IMR-90 (cell line): ENCODE results near the gene CELSR1. TPM values are rescaled to one million over a fixed set of nuclear protein-coding genes. Genes with fewer than 3 reads are reported as not detected.
A peak's percentile ranks its signal among the peaks of the same experiment; 100 is the strongest.

Experiments used
- ATAC-seq: fragments of 200-7000 bp; cut with Tn5 transposase; 2 replicates; pipeline ENCODE4 v1.9.1; 2020; ENCODE audit warnings: low read depth, mild to moderate bottlenecking, moderate library complexity
- BruUV-seq: library from RNA; stranded (reverse); fragments of 400-500 nt; replicated peaks from 2 replicates; lab custom pipeline; 2021; lab: Mats Ljungman, UMichigan
- CTCF ChIA-PET: fragments of 300-600 bp; formaldehyde crosslinking; extraction: SDS; loops from one replicate; lab custom pipeline; 2021; ENCODE audit warnings: antibody characterized with exemption; lab: Yijun Ruan, JAX
- POLR2A ChIA-PET: fragments of 300-600 bp; sonication (Branson Sonifier 250); formaldehyde crosslinking; loops from one replicate; lab custom pipeline; 2022; ENCODE audit warnings: antibody characterized with exemption; ENCODE audit not compliant: unreplicated experiment; lab: Charles Lee
- DNase-seq: peaks from one replicate; pipeline ENCODE4 v3.0.0; 2013
- H2AFZ ChIP-seq: replicated peaks from 2 replicates; pipeline ENCODE3; 2013; ENCODE audit warnings: low read length, mild to moderate bottlenecking; ENCODE audit not compliant: poor library complexity
- H2AK5ac ChIP-seq: 2 replicates; pipeline ENCODE4 v1.6.1; 2013; ENCODE audit warnings: low read depth, low read length, inconsistent platforms
- H2AK9ac ChIP-seq: replicated peaks from 2 replicates; pipeline ENCODE3; 2013; ENCODE audit warnings: mild to moderate bottlenecking, low read depth, low read length, moderate library complexity; ENCODE audit not compliant: poor library complexity
- H2BK120ac ChIP-seq: 2 replicates; pipeline ENCODE4 v1.6.1; 2013; ENCODE audit warnings: low read depth, low read length, inconsistent platforms
- H2BK15ac ChIP-seq: 3 replicates; pipeline ENCODE4 v1.6.1; 2013; ENCODE audit warnings: low read depth, low read length, inconsistent platforms
- H2BK20ac ChIP-seq: 2 replicates; pipeline ENCODE4 v1.6.1; 2013; ENCODE audit warnings: low read depth, mild to moderate bottlenecking, inconsistent platforms, low read length, moderate library complexity
- H2BK5ac ChIP-seq: 2 replicates; pipeline ENCODE4 v1.6.1; 2013; ENCODE audit warnings: mild to moderate bottlenecking, low read depth, low read length, inconsistent platforms; ENCODE audit not compliant: poor library complexity, severe bottlenecking
- H3K14ac ChIP-seq: replicated peaks from 2 replicates; pipeline ENCODE4 v1.6.1; 2013; ENCODE audit warnings: low read depth, low read length, inconsistent platforms
- H3K18ac ChIP-seq: 2 replicates; pipeline ENCODE4 v1.6.1; 2013; ENCODE audit warnings: low read depth, low read length, control low read depth
- H3K23ac ChIP-seq: 2 replicates; pipeline ENCODE4 v1.6.1; 2013; ENCODE audit warnings: low read depth, low read length, inconsistent platforms
- H3K27ac ChIP-seq: 2 replicates; pipeline ENCODE4 v1.5.1; 2013; ENCODE audit warnings: mild to moderate bottlenecking, control low read depth, low read length; ENCODE audit not compliant: insufficient read depth
- H3K27me3 ChIP-seq: 2 replicates; pipeline ENCODE4 v1.6.1; 2013; ENCODE audit warnings: low read length; ENCODE audit not compliant: control insufficient read depth, insufficient read depth
- H3K36me3 ChIP-seq: 2 replicates; pipeline ENCODE4 v1.6.1; 2013; ENCODE audit warnings: low read length, mixed read lengths; ENCODE audit not compliant: control insufficient read depth, insufficient read depth
- H3K4ac ChIP-seq: 2 replicates; pipeline ENCODE4 v1.6.1; 2013; ENCODE audit warnings: low read depth, low read length, inconsistent platforms
- H3K4me1 ChIP-seq: 2 replicates; pipeline ENCODE4 v1.6.1; 2013; ENCODE audit warnings: low read length, mixed read lengths; ENCODE audit not compliant: control insufficient read depth, insufficient read depth
- H3K4me2 ChIP-seq: 2 replicates; pipeline ENCODE4 v1.6.1; 2013; ENCODE audit warnings: low read depth, mild to moderate bottlenecking, control low read depth, low read length, moderate library complexity
- H3K4me3 ChIP-seq: 2 replicates; pipeline ENCODE4 v1.5.1; 2013; ENCODE audit warnings: low read depth, mild to moderate bottlenecking, control low read depth, low read length, moderate library complexity; ENCODE audit not compliant: insufficient read depth
- H3K56ac ChIP-seq: 2 replicates; pipeline ENCODE4 v1.6.1; 2013; ENCODE audit warnings: low read length, inconsistent platforms; ENCODE audit not compliant: insufficient read depth; ENCODE audit errors: extremely low read depth
- H3K79me1 ChIP-seq, 2 experiments: 2 replicates each; pipeline ENCODE4 v1.6.1; 2013; ENCODE audit warnings: low read length in 2 of 2, inconsistent platforms in 1 of 2, low read depth in 1 of 2
- H3K9ac ChIP-seq: 2 replicates; pipeline ENCODE4 v1.6.1; 2013; ENCODE audit warnings: low read depth, low read length, control low read depth
- H3K9me1 ChIP-seq: 2 replicates; pipeline ENCODE4 v1.6.1; 2013; ENCODE audit warnings: low read length, inconsistent platforms; ENCODE audit not compliant: insufficient read depth
- H3K9me3 ChIP-seq: 2 replicates; pipeline ENCODE4 v1.6.1; 2013; ENCODE audit warnings: low read length; ENCODE audit not compliant: control insufficient read depth, insufficient read depth
- H4K20me1 ChIP-seq: 2 replicates; pipeline ENCODE4 v1.6.1; 2013; ENCODE audit warnings: low read length, inconsistent platforms; ENCODE audit not compliant: insufficient read depth
- H4K5ac ChIP-seq: 2 replicates; pipeline ENCODE4 v1.6.1; 2013; ENCODE audit warnings: mild to moderate bottlenecking, low read depth, low read length, control low read depth
- H4K8ac ChIP-seq, 2 experiments: 2 replicates each; pipeline ENCODE4 v1.6.1; 2013; ENCODE audit warnings: low read depth in 2 of 2, low read length in 2 of 2, control low read depth in 1 of 2, inconsistent platforms in 1 of 2
- H4K91ac ChIP-seq: 2 replicates; pipeline ENCODE4 v1.6.1; 2013; ENCODE audit warnings: low read depth, low read length, inconsistent platforms; ENCODE audit not compliant: insufficient read depth
- CEBPB ChIP-seq: IDR thresholded peaks from 2 replicates; pipeline ENCODE4 v1.6.1; 2012; ENCODE audit warnings: low read depth, low read length, improper control_type of control experiment
- CTCF ChIP-seq: conservative IDR thresholded peaks from 2 replicates; pipeline ENCODE4 v1.5.1; 2012; ENCODE audit warnings: mild to moderate bottlenecking, low read depth, low read length, improper control_type of control experiment
- WGBS, 2 experiments: methylation state at CpG; one replicate each; pipeline versions ENCODE4 v1.1.5 to v1.1.7; 2013; ENCODE audit warnings: missing lambda C conversion rate in 2 of 2; ENCODE audit not compliant: insufficient read length in 1 of 2; ENCODE audit errors: extremely low coverage in 2 of 2; 5-methylcytosine and 5-hydroxymethylcytosine counted together
- dilution Hi-C: fragments of 300-500 bp; cut with HindIII; formaldehyde crosslinking; loops from one replicate; pipeline ENCODE4 v1.14.3; 2018; ENCODE audit warnings: low sequenced_read_pairs; ENCODE audit not compliant: unreplicated experiment
- in situ Hi-C: fragments of 300-500 bp; cut with MboI; formaldehyde crosslinking; loops from 3 replicates; pipeline ENCODE4 v1.14.3; 2019; ENCODE audit warnings: low sequenced_read_pairs, inconsistent platforms, mixed read lengths
- intact Hi-C: fragments of 100-400 bp; cut with micrococcal nuclease; formaldehyde crosslinking; loops from 2 replicates; pipeline ENCODE4 v1.10.0; 2022
- polyA plus RNA-seq, 3 experiments: library from polyadenylated mRNA; depleted of rRNA; stranded (reverse); fragments of >200 nt; gene quantifications; 2 replicates each; pipeline ENCODE4 v1.2.3, GENCODE V29; 2012; ENCODE audit warnings: low replicate concordance in 1 of 3
- total RNA-seq: library from RNA; depleted of rRNA; stranded (reverse); fragments of >200 nt; gene quantifications from 2 replicates; pipeline ENCODE4 v1.2.3, GENCODE V29; 2012
- TF ChIP-seq, protein P1 (sequence below): fragments of 150-350 bp; IDR thresholded peaks from 2 replicates; pipeline ENCODE4 v1.6.1; 2017; ENCODE audit warnings: mild to moderate bottlenecking, antibody characterized with exemption, low read length, low read depth

Gene CELSR1
- total and polyA plus RNA-seq, 2 of the 4 experiments (the other 2 are of a cell fraction), result 0.36 to 0.82 TPM

DNA sequence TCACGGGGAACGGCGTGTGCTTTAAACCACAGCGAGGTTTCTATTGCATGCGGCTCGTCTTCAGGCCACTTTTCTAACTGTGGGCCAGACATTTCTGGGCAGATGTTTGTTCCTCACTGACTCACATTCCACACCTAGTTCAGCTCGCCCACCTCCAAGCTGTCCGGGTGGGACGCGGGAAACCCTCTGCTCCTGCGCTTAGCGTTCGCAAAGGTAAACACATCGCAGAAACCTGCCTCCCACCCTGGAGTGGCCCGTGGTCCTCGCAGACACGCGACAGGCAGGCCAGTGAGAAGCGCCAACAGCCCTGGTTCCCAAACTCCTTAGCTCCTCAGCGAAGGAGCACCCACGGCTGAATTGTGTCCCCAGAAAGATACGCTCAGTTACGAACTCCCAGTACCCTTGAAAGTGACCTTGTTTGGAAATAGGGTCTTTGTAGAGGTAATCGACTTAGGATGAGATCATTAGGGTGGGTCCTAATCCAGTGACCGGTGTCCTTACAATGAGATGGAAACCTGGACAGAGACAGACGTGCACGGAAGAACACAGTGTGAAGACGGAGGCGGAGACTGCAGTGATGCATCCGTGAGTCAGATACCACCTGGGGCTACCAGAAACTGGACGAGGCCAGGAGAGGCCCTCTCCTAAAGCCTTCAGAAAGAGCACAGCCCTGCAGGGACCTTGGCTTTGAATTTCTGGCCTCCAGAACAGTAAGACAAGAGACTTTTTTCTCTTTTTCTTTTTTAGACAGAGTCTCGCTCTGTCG lies 82.7 kb downstream of the CELSR1 start:
- no peak overlapping the region for H4K91ac ChIP-seq
- BruUV-seq, result no TSS peak
- H3K9me1 ChIP-seq, result no peaks in the 10 kb centered on the region
- no peak overlapping the region for H3K4ac ChIP-seq
- H3K18ac ChIP-seq, result no peak overlapping the region
- H4K20me1 ChIP-seq, result no peaks in the 10 kb centered on the region
- no peak overlapping the region for H3K56ac ChIP-seq
- no peak overlapping the region for H3K4me2 ChIP-seq
- no peak overlapping the region for H2AK9ac ChIP-seq
- no peak overlapping the region for H2BK20ac ChIP-seq
- H3K4me3 ChIP-seq, result no peak overlapping the region
- dilution Hi-C loops (no loop called here), intact Hi-C loops (no loop called here), in situ Hi-C loops (no loop called here)
- H3K27me3 ChIP-seq, result peaks cover 52% of the 10 kb centered on the region
- no peak overlapping the region for H4K8ac ChIP-seq
- 83% methylated on average over 29 of the region's 33 CpGs; no CpG with 5 or more reads in 1 of the 2 experiments for WGBS, 2 experiments
- 0 out of 2 replicates have a peak, but pooled peaks cover 1% of the 10 kb centered on the region for H3K4me1 ChIP-seq
- H3K9ac ChIP-seq, result no peak overlapping the region
- H3K9me3 ChIP-seq, result no peaks in the 10 kb centered on the region
- H3K23ac ChIP-seq, result no peak overlapping the region
- no peak overlapping the region for H4K5ac ChIP-seq
- DNase-seq (peak; percentile 10), ATAC-seq (no peak)
- no peak overlapping the region for H2BK120ac ChIP-seq
- H2BK5ac ChIP-seq, result no peak overlapping the region
- ChIA-PET POLR2A (no interaction called here), CTCF (no interaction called here)
- no peak overlapping the region for H2AFZ ChIP-seq
- H3K36me3 ChIP-seq, result no peaks in the 10 kb centered on the region
- no peaks in the 10 kb centered on the region for H3K79me1 ChIP-seq
- no peak overlapping the region for H3K14ac ChIP-seq
- no peak overlapping the region for H2AK5ac ChIP-seq
- H3K27ac ChIP-seq, result no peak overlapping the region
- H2BK15ac ChIP-seq, result no peak overlapping the region
- TF ChIP-seq, protein P1, sequence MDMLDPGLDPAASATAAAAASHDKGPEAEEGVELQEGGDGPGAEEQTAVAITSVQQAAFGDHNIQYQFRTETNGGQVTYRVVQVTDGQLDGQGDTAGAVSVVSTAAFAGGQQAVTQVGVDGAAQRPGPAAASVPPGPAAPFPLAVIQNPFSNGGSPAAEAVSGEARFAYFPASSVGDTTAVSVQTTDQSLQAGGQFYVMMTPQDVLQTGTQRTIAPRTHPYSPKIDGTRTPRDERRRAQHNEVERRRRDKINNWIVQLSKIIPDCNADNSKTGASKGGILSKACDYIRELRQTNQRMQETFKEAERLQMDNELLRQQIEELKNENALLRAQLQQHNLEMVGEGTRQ, result no peak
- TF ChIP-seq CTCF (no peak), CEBPB (no peak)
